Smooth muscle cell (in vitro differentiated cells): ENCODE data around the gene TANC1. TPM values are rescaled to one million over a fixed set of nuclear protein-coding genes. Genes with fewer than 3 reads are reported as not detected.
A peak's percentile ranks its signal among the peaks of the same experiment; 100 is the strongest.

Experiments used
- DNase-seq: peaks from one replicate; lab custom pipeline; 2025; ENCODE audit not compliant: unreplicated experiment; lab: John Stamatoyannopoulos, UW
- H2AFZ ChIP-seq: fragments of 200-600 bp; sonication (generic); 2 replicates; pipeline ENCODE4 v1.6.0; 2016; ENCODE audit warnings: antibody characterized with exemption, low read depth, mild to moderate bottlenecking
- H3F3A ChIP-seq: fragments of 200-600 bp; sonication (generic); 2 replicates; pipeline ENCODE4 v1.6.0; 2017; ENCODE audit warnings: antibody characterized with exemption, low read depth
- H3K27ac ChIP-seq: fragments of 200-600 bp; sonication (generic); 2 replicates; pipeline ENCODE4 v1.5.1; 2016; ENCODE audit warnings: low read depth, mild to moderate bottlenecking
- H3K27me3 ChIP-seq: fragments of 200-600 bp; sonication (generic); 2 replicates; pipeline ENCODE4 v1.6.1; 2016; ENCODE audit warnings: low read depth, mild to moderate bottlenecking
- H3K36me3 ChIP-seq: fragments of 200-600 bp; sonication (generic); 2 replicates; pipeline ENCODE4 v1.5.1; 2016; ENCODE audit warnings: low read depth
- H3K4me1 ChIP-seq: fragments of 200-600 bp; sonication (generic); 2 replicates; pipeline ENCODE4 v1.5.1; 2016; ENCODE audit warnings: low read depth
- H3K4me2 ChIP-seq: fragments of 200-600 bp; sonication (generic); 2 replicates; pipeline ENCODE4 v1.6.0; 2016; ENCODE audit warnings: mild to moderate bottlenecking
- H3K4me3 ChIP-seq: fragments of 200-600 bp; sonication (generic); 2 replicates; pipeline ENCODE4 v1.5.1; 2016; ENCODE audit warnings: mild to moderate bottlenecking
- H3K79me2 ChIP-seq: fragments of 200-600 bp; sonication (generic); 2 replicates; pipeline ENCODE4 v1.6.0; 2016; ENCODE audit warnings: low read depth, mild to moderate bottlenecking
- H3K9ac ChIP-seq: fragments of 200-600 bp; sonication (generic); 2 replicates; pipeline ENCODE4 v1.6.0; 2016; ENCODE audit warnings: low read depth
- H3K9me3 ChIP-seq: fragments of 200-600 bp; sonication (generic); replicated peaks from 2 replicates; pipeline ENCODE4 v1.5.1; 2016; ENCODE audit warnings: low read depth
- H4K20me1 ChIP-seq: fragments of 200-600 bp; sonication (generic); 2 replicates; pipeline ENCODE4 v1.6.0; 2016; ENCODE audit warnings: low read depth
- CTCF ChIP-seq: fragments of 200-600 bp; sonication (generic); IDR thresholded peaks from 2 replicates; pipeline ENCODE4 v1.5.1; 2017; ENCODE audit warnings: borderline replicate concordance, mild to moderate bottlenecking, antibody characterized with exemption; ENCODE audit not compliant: insufficient read depth, poor library complexity, severe bottlenecking
- WGBS: methylation state at CpG from one replicate; pipeline ENCODE4 v1.1.7; 2016; ENCODE audit warnings: low lambda C conversion rate; 5-methylcytosine and 5-hydroxymethylcytosine counted together
- polyA plus RNA-seq: library from polyadenylated mRNA; unstranded; fragments of >200 nt; fragmentation: Nextera tagmentation; extraction: Ambion mirVana; gene quantifications from 2 replicates; pipeline ENCODE4 v1.2.1, GENCODE V29; 2016
- total RNA-seq: library from RNA; depleted of rRNA; stranded (reverse); fragments of >200 nt; gene quantifications from 2 replicates; pipeline ENCODE4 v1.2.3, GENCODE V29; 2014

TANC1 gene
- total and polyA plus RNA-seq, 2 experiments from 2014 or later = 9.1 to 30.8 TPM

GRCh38 chr2:159160412-159160811 lies 192.0 kb downstream of the TANC1 start:
- H3K9ac ChIP-seq = no peak overlapping the region
- TF ChIP-seq CTCF = no peak
- H3F3A ChIP-seq = peaks cover 35% of the 10 kb centered on the region
- 88% methylated on average over 4 of the region's 4 CpGs for WGBS
- H3K9me3 ChIP-seq = no peaks in the 10 kb centered on the region
- no peak overlapping the region for H3K4me3 ChIP-seq
- H3K4me2 ChIP-seq = no peak overlapping the region
- H3K79me2 ChIP-seq = peaks cover under 1% of the 10 kb centered on the region
- no peak for DNase-seq
- no peak overlapping the region for H3K27ac ChIP-seq
- H4K20me1 ChIP-seq = peaks cover 2% of the 10 kb centered on the region
- no peak overlapping the region for H2AFZ ChIP-seq
- H3K4me1 ChIP-seq = peaks cover 19% of the 10 kb centered on the region
- no peaks in the 10 kb centered on the region for H3K36me3 ChIP-seq
- H3K27me3 ChIP-seq = no peaks in the 10 kb centered on the region

- H3K9me3 ChIP-seq = no peaks in the 10 kb centered on the region
- no peak overlapping the region for H2AFZ ChIP-seq
- no peaks in the 10 kb centered on the region for H3K27me3 ChIP-seq
- H3K9ac ChIP-seq = no peak overlapping the region
- peaks cover 1% of the 10 kb centered on the region for H3K36me3 ChIP-seq
- H3K27ac ChIP-seq = no peak overlapping the region
- peaks cover 6% of the 10 kb centered on the region for H3K79me2 ChIP-seq
- TF ChIP-seq CTCF = no peak
- H3K4me3 ChIP-seq = no peak overlapping the region
- no peak for DNase-seq
- 72% methylated on average over 2 of the region's 3 CpGs for WGBS
- peaks cover 4% of the 10 kb centered on the region for H4K20me1 ChIP-seq
- no peak overlapping the region for H3K4me2 ChIP-seq
- peaks cover 35% of the 10 kb centered on the region for H3F3A ChIP-seq
- H3K4me1 ChIP-seq = peaks cover 19% of the 10 kb centered on the region
Observed at GRCh38 chr2:159160954-159161353, 192.5 kb downstream of the TANC1 start.

- Histone ChIP-seq H3K4me2 (peak overlapping the region; percentile 60), H4K20me1 (peaks cover 4% of the 10 kb centered on the region), H2AFZ (no peak overlapping the region), H3K9me3 (no peaks in the 10 kb centered on the region), H3K4me3 (no peak overlapping the region), H3K27ac (peak overlapping the region; percentile 74), H3F3A (peaks cover 24% of the 10 kb centered on the region), H3K79me2 (peaks cover 8% of the 10 kb centered on the region), H3K36me3 (peaks cover 5% of the 10 kb centered on the region), H3K27me3 (no peaks in the 10 kb centered on the region), H3K9ac (no peak overlapping the region), H3K4me1 (peaks cover 6% of the 10 kb centered on the region)
- DNase-seq = no peak
- whole genome bisulfite sequencing = 76% methylated on average over 6 of the region's 6 CpGs
- no peak for TF ChIP-seq CTCF
Observed at GRCh38 chr2:159163930-159164329, 195.5 kb downstream of the TANC1 start.

GRCh38 chr2:159164457-159164911 lies 196.0 kb downstream of the TANC1 start:
- DNase-seq = no peak
- Histone ChIP-seq H3K36me3 (peaks cover 5% of the 10 kb centered on the region), H3K79me2 (peaks cover 8% of the 10 kb centered on the region), H3K4me2 (peak overlapping the region; percentile 60), H3K9ac (no peak overlapping the region), H2AFZ (no peak overlapping the region), H3K9me3 (no peaks in the 10 kb centered on the region), H3F3A (peaks cover 24% of the 10 kb centered on the region), H3K27me3 (no peaks in the 10 kb centered on the region), H3K4me3 (no peak overlapping the region), H4K20me1 (peaks cover 4% of the 10 kb centered on the region), H3K27ac (peak overlapping the region; percentile 74), H3K4me1 (peaks cover 6% of the 10 kb centered on the region)
- WGBS = 16% methylated on average over 3 of the region's 3 CpGs
- no peak for TF ChIP-seq CTCF
